Smooth muscle cell (in vitro differentiated cells): ENCODE data around the gene COMP. TPM values are rescaled to one million over a fixed set of nuclear protein-coding genes. Genes with fewer than 3 reads are reported as not detected.

Experiments used
- DNase-seq: peaks from one replicate; lab custom pipeline; 2025; ENCODE audit not compliant: unreplicated experiment; lab: John Stamatoyannopoulos, UW
- H2AFZ ChIP-seq: fragments of 200-600 bp; sonication (generic); 2 replicates; pipeline ENCODE4 v1.6.0; 2016; ENCODE audit warnings: antibody characterized with exemption, low read depth, mild to moderate bottlenecking
- H3F3A ChIP-seq: fragments of 200-600 bp; sonication (generic); 2 replicates; pipeline ENCODE4 v1.6.0; 2017; ENCODE audit warnings: antibody characterized with exemption, low read depth
- H3K27ac ChIP-seq: fragments of 200-600 bp; sonication (generic); 2 replicates; pipeline ENCODE4 v1.5.1; 2016; ENCODE audit warnings: low read depth, mild to moderate bottlenecking
- H3K27me3 ChIP-seq: fragments of 200-600 bp; sonication (generic); 2 replicates; pipeline ENCODE4 v1.6.1; 2016; ENCODE audit warnings: low read depth, mild to moderate bottlenecking
- H3K36me3 ChIP-seq: fragments of 200-600 bp; sonication (generic); 2 replicates; pipeline ENCODE4 v1.5.1; 2016; ENCODE audit warnings: low read depth
- H3K4me1 ChIP-seq: fragments of 200-600 bp; sonication (generic); 2 replicates; pipeline ENCODE4 v1.5.1; 2016; ENCODE audit warnings: low read depth
- H3K4me2 ChIP-seq: fragments of 200-600 bp; sonication (generic); 2 replicates; pipeline ENCODE4 v1.6.0; 2016; ENCODE audit warnings: mild to moderate bottlenecking
- H3K4me3 ChIP-seq: fragments of 200-600 bp; sonication (generic); 2 replicates; pipeline ENCODE4 v1.5.1; 2016; ENCODE audit warnings: mild to moderate bottlenecking
- H3K79me2 ChIP-seq: fragments of 200-600 bp; sonication (generic); 2 replicates; pipeline ENCODE4 v1.6.0; 2016; ENCODE audit warnings: low read depth, mild to moderate bottlenecking
- H3K9ac ChIP-seq: fragments of 200-600 bp; sonication (generic); 2 replicates; pipeline ENCODE4 v1.6.0; 2016; ENCODE audit warnings: low read depth
- H3K9me3 ChIP-seq: fragments of 200-600 bp; sonication (generic); replicated peaks from 2 replicates; pipeline ENCODE4 v1.5.1; 2016; ENCODE audit warnings: low read depth
- H4K20me1 ChIP-seq: fragments of 200-600 bp; sonication (generic); 2 replicates; pipeline ENCODE4 v1.6.0; 2016; ENCODE audit warnings: low read depth
- CTCF ChIP-seq: fragments of 200-600 bp; sonication (generic); IDR thresholded peaks from 2 replicates; pipeline ENCODE4 v1.5.1; 2017; ENCODE audit warnings: borderline replicate concordance, mild to moderate bottlenecking, antibody characterized with exemption; ENCODE audit not compliant: insufficient read depth, poor library complexity, severe bottlenecking
- WGBS: methylation state at CpG from one replicate; pipeline ENCODE4 v1.1.7; 2016; ENCODE audit warnings: low lambda C conversion rate; 5-methylcytosine and 5-hydroxymethylcytosine counted together
- polyA plus RNA-seq: library from polyadenylated mRNA; unstranded; fragments of >200 nt; fragmentation: Nextera tagmentation; extraction: Ambion mirVana; gene quantifications from 2 replicates; pipeline ENCODE4 v1.2.1, GENCODE V29; 2016
- total RNA-seq: library from RNA; depleted of rRNA; stranded (reverse); fragments of >200 nt; gene quantifications from 2 replicates; pipeline ENCODE4 v1.2.3, GENCODE V29; 2014

COMP gene
- total and polyA plus RNA-seq, 2 experiments from 2014 or later, result 196 to 901 TPM

GRCh38 chr19:18768046-18768771 is 22.9 kb downstream of the COMP start:
- no peaks in the 10 kb centered on the region for H3F3A ChIP-seq
- H3K9me3 ChIP-seq, result no peaks in the 10 kb centered on the region
- peak; percentile 28 for TF ChIP-seq CTCF
- no peaks in the 10 kb centered on the region for H3K36me3 ChIP-seq
- H3K27me3 ChIP-seq, result no peaks in the 10 kb centered on the region
- H3K4me1 ChIP-seq, result no peaks in the 10 kb centered on the region
- H3K79me2 ChIP-seq, result no peaks in the 10 kb centered on the region
- H3K4me2 ChIP-seq, result no peak overlapping the region
- H3K27ac ChIP-seq, result no peak overlapping the region
- 81% methylated on average over 5 of the region's 30 CpGs for WGBS
- no peaks in the 10 kb centered on the region for H4K20me1 ChIP-seq
- H3K9ac ChIP-seq, result no peak overlapping the region
- H3K4me3 ChIP-seq, result no peak overlapping the region
- DNase-seq, result no peak
- no peak overlapping the region for H2AFZ ChIP-seq

GRCh38 chr19:18765224-18765623 is 25.9 kb downstream of the COMP start:
- Histone ChIP-seq H2AFZ (no peak overlapping the region), H3K27ac (no peak overlapping the region), H3K4me3 (no peak overlapping the region), H3K4me1 (no peaks in the 10 kb centered on the region), H3K27me3 (no peaks in the 10 kb centered on the region), H3K9me3 (no peaks in the 10 kb centered on the region), H3K36me3 (no peaks in the 10 kb centered on the region), H4K20me1 (no peaks in the 10 kb centered on the region), H3K4me2 (no peak overlapping the region), H3K79me2 (no peaks in the 10 kb centered on the region), H3F3A (no peaks in the 10 kb centered on the region), H3K9ac (no peak overlapping the region)
- 95% methylated on average over 8 of the region's 8 CpGs for WGBS
- no peak for DNase-seq
- TF ChIP-seq CTCF, result no peak

GRCh38 chr19:18764591-18765051 is 26.5 kb downstream of the COMP start:
- H3K4me1 ChIP-seq, result no peaks in the 10 kb centered on the region
- WGBS, result 71% methylated on average over 4 of the region's 4 CpGs
- H3F3A ChIP-seq, result no peaks in the 10 kb centered on the region
- no peak overlapping the region for H2AFZ ChIP-seq
- H3K4me3 ChIP-seq, result no peak overlapping the region
- H3K9me3 ChIP-seq, result no peaks in the 10 kb centered on the region
- H3K79me2 ChIP-seq, result no peaks in the 10 kb centered on the region
- DNase-seq, result no peak
- no peaks in the 10 kb centered on the region for H3K36me3 ChIP-seq
- H4K20me1 ChIP-seq, result no peaks in the 10 kb centered on the region
- peak overlapping the region; percentile 40 for H3K27ac ChIP-seq
- no peak overlapping the region for H3K4me2 ChIP-seq
- TF ChIP-seq CTCF, result no peak
- no peaks in the 10 kb centered on the region for H3K27me3 ChIP-seq
- no peak overlapping the region for H3K9ac ChIP-seq
